Kidney (tissue), 2 donors: Measurements from ENCODE around the gene UGT1A5. TPM values are rescaled to one million over a fixed set of nuclear protein-coding genes. Genes with fewer than 3 reads are reported as not detected.

Experiments used
- polyA plus RNA-seq: library from polyadenylated mRNA; stranded (reverse); fragments of 350-450 nt; fragmentation: Illumina TruSeq; extraction: RNeasy Lipid Tissue Mini Kit (QIAGEN cat#74804); gene quantifications from one replicate; pipeline ENCODE4 v1.2.3, GENCODE V29; 2014; ENCODE audit warnings: low read depth, low replicate concordance; ENCODE audit not compliant: insufficient read depth
- total RNA-seq: library from RNA; stranded (reverse); fragmentation: NEBNext Ultra II Directional; extraction: Animal tissue kit (Norgen Biotek cat#: 25700); gene quantifications from one replicate; pipeline ENCODE4 v1.2.1, GENCODE V29; 2021
- donor health status: DM: yes; HTN: yes; CAD: no.

Gene UGT1A5
- total and polyA plus RNA-seq, 2 donors from 2014 or later, result 2.1 TPM; not detected in 1

Other genes with a start within 250 kb of the UGT1A5 start
- 51.6 TPM for gene USP40, start 146.1 kb upstream of the UGT1A5 start, total RNA-seq
- 28.5 TPM for gene USP40, start 146.1 kb upstream of the UGT1A5 start, polyA plus RNA-seq
- not detected for gene UGT1A8, start 95.3 kb upstream of the UGT1A5 start, total RNA-seq
- 30.0 TPM for gene UGT1A8, start 95.3 kb upstream of the UGT1A5 start, polyA plus RNA-seq
- gene UGT1A10, start 76.5 kb upstream of the UGT1A5 start, total RNA-seq, result not detected
- 6.6 TPM for gene UGT1A10, start 76.5 kb upstream of the UGT1A5 start, polyA plus RNA-seq
- gene UGT1A9, start 41.0 kb upstream of the UGT1A5 start, total RNA-seq, result 1.4 TPM
- 414 TPM for gene UGT1A9, start 41.0 kb upstream of the UGT1A5 start, polyA plus RNA-seq
- 0.35 TPM for gene UGT1A7, start 31.0 kb upstream of the UGT1A5 start, total RNA-seq
- gene UGT1A7, start 31.0 kb upstream of the UGT1A5 start, polyA plus RNA-seq, result 1.3 TPM
- gene UGT1A6, start 20.0 kb upstream of the UGT1A5 start, total RNA-seq, result 43.7 TPM
- 110 TPM for gene UGT1A6, start 20.0 kb upstream of the UGT1A5 start, polyA plus RNA-seq
- 1.1 TPM for gene UGT1A4, start 5.8 kb downstream of the UGT1A5 start, total RNA-seq
- gene UGT1A4, start 5.8 kb downstream of the UGT1A5 start, polyA plus RNA-seq, result 0.84 TPM
- 0.57 TPM for gene UGT1A3, start 16.1 kb downstream of the UGT1A5 start, total RNA-seq
- 0.47 TPM for gene UGT1A3, start 16.1 kb downstream of the UGT1A5 start, polyA plus RNA-seq
- gene UGT1A1, start 47.4 kb downstream of the UGT1A5 start, total RNA-seq, result 1.4 TPM
- 3.6 TPM for gene UGT1A1, start 47.4 kb downstream of the UGT1A5 start, polyA plus RNA-seq
- gene MROH2A, start 65.4 kb downstream of the UGT1A5 start, total RNA-seq, result not detected
- gene MROH2A, start 65.4 kb downstream of the UGT1A5 start, polyA plus RNA-seq, result 1.8 TPM
- 0.94 TPM for gene HJURP, start 141.6 kb downstream of the UGT1A5 start, total RNA-seq
- gene HJURP, start 141.6 kb downstream of the UGT1A5 start, polyA plus RNA-seq, result not detected
- gene TRPM8, start 204.5 kb downstream of the UGT1A5 start, total RNA-seq, result 2.5 TPM
- not detected for gene TRPM8, start 204.5 kb downstream of the UGT1A5 start, polyA plus RNA-seq